Umbilical cord (tissue), 2 donors: Measurements from ENCODE around the gene RALGPS1. TPM values are rescaled to one million over a fixed set of nuclear protein-coding genes. Genes with fewer than 3 reads are reported as not detected.
"Not testable (repeated sequence)": the region's sequence is repeated elsewhere in the genome, so short reads cannot be mapped to it uniquely, and the experiment has no call there.

Source experiments
- DNase-seq: peaks from one replicate; pipeline ENCODE4 v3.0.0-alpha.2; 2015; ENCODE audit warnings: low spot score
- total RNA-seq: library from RNA; depleted of rRNA; stranded (reverse); fragments of >200 nt; gene quantifications from one replicate; pipeline ENCODE4 v1.2.3, GENCODE V29; 2014; ENCODE audit warnings: low replicate concordance; ENCODE audit not compliant: insufficient read depth

RALGPS1 gene
- total RNA-seq, 1 donor from 2014 or later: 2.9 TPM

DNA sequence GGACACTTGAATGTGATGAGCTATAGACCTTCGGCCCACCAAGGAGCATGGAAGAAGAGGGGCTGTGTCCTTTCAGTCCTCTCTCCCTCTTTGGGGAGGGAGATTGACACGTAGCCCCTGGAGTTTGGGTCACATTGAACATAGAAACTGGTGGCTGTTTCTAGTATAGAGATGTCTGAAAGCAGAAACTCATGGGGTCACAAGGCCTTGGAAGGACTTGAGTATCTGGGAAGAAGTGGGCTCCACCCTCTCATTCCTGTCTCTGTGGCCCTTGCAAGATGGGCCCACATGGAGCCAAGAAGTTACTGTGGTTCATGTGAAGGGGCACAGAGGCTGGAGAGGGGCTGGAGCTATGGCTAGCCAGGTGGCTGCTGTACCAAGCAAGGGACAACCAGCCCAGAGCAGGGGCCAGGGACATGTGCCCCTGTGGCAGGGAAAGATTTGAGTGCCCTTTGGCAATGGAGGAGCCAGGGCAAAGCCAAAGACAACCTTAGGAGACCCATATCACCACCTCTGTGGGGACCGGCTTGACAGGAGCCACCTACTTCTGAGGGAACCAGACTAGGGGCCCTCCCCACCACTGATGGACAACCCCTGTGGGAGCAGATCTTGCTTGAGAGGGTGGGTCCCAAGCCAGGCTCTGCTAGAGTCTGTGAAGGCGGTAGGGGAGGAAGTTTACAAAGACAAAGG, 220.6 kb downstream of the RALGPS1 start:
- no peak for DNase-seq

GRCh38 chr9:127136081-127136879, 221.7 kb downstream of the RALGPS1 start:
- no peak for DNase-seq

- DNase-seq: no peak
Observed at GRCh38 chr9:127136880-127137639, 222.5 kb downstream of the RALGPS1 start.

- DNase-seq: no peak
Observed at GRCh38 chr9:127137640-127138360, 223.2 kb downstream of the RALGPS1 start.

GRCh38 chr9:127138444-127138843, 223.9 kb downstream of the RALGPS1 start:
- DNase-seq: no peak

DNA sequence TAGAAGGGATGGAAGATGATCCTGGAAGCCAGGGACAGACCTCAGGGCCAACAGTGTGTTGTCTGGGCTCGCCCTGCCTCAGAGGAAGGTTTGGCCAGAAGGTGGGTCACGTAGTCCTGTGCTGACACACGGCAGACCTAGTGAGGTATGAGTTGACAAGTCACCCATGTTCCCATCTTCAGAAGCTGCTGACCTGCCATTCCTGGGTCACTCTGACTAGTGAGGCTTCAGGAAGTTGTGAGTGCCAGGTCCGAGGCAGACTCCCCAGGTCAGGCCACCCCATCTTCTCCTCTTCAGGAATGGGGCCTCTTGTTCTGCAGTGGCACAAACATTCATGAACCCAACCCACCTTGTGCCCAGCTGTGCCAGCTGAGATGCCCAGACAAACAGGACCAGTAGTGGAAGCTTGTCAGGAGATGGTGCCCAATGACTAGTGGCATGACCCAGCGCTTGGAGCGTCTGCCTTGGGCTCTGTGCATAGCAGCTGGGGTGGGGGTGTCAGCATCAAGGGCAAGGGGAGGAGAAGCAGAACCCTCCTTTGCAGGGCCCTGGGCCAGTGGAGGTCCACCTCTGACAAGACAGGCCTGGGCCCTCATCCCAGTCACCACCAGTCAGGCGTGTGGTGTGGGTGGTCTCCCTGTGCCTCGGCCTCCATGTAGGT, 224.6 kb downstream of the RALGPS1 start:
- DNase-seq: no peak

DNA sequence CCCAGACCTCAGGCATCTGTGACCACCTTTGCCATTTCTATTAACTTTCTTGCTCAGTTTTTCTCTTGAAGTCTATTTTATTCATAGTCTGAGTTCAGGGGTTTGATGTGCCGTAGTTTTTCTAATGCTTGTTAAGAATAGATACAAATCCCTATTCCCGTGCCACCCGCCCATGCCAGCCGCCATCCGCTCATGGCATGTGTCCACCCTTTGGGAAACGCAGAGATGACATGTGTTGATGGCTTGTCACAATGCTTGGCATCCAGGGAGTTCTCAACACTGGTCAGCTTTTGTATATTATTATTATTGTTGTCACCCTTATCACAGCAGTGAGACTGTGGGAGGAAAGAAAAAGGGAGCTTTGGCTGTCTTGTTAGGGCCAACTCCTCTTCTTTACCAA, 225.2 kb downstream of the RALGPS1 start:
- DNase-seq: no peak

DNA sequence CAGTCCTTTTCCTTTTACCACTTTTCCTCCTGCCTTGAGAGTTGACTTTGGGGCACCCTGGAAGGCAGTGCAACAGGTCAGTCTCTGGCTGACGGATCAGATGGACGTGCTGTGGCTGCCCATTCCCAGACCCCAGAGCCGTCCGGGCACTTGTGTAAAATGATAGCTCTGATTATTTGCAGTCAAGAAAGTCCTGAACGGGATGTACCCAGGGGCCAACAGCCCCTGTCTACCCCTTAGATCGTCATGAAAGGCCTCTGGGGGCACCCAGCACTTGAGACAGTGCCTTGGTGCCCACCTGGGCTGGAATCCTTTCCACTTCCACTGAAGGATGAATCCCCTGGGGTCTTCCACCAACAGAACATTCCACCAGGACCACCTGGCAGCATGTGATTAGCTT, 225.6 kb downstream of the RALGPS1 start:
- DNase-seq: no peak

DNA sequence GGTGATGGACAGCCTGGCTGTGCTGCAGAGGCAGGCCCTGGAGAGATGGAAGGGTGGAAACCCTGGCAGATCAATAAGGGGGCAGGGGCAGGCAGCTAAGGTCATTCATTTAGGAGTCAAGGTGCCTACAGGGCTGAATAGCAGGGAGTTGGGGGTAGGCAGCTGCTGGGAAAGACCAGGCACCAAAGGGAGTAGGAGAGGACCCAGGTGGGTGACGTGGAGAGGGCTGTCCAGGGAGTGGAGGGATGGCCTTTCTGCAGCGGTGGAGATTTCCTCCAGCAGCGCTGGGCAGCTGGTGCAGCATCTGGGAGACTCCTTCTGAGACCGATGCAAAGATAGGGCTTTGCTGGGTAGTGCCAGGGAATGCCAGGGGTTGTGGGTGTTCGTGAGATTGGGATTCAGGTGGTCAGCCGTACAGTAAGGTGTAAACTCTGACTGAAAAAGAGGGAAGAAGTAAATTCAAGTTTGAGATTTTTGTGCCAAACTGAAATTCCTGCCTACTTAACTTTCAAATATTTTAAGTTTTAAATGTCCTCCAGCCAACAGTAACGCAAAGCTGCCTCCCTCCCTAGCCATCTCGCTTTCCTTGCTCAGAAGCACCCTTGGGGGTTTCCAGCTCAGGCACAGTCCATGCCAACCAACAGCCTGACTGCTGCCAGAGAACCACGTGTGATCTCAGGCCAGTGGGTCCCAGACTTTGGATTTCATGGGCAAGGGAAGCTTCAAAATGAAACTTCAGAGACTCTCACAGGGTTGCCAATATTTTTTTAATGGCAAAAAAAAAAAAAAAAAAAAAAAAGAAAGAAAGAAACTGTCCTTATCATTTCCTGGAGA, 226.5 kb downstream of the RALGPS1 start:
- no peak for DNase-seq

GRCh38 chr9:127142291-127142690, 227.7 kb downstream of the RALGPS1 start:
- DNase-seq: no peak

DNA sequence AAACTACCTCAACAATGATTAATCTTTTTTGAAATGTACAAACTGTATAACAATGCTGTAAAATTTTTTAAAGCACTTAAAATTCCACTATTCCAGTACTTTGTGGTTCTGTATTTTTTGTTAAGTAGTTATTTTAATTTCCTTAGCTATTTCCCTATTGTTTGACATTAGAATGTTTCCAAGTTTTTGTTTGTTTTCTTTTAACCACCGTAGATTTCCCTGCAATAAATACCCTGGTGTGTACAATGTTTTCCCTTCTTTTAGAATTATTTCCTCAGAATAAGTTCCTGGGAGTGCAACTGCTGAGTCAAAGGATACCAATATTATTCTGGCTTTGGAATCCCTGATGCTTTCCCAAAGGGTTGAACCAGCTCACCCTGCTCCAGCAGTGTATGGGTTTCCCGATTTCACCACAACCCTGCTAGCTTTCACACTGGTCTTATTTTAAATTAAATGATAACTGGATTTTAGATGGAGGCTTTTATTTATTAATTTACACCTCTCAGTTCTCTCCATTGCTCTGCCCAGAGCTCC, 228.4 kb downstream of the RALGPS1 start:
- no peak for DNase-seq

- no peak for DNase-seq
Observed at GRCh38 chr9:127143920-127144465, 229.4 kb downstream of the RALGPS1 start.

- DNase-seq: no peak
Observed at GRCh38 chr9:127144670-127145445, 230.3 kb downstream of the RALGPS1 start.

GRCh38 chr9:127146841-127147240, 232.3 kb downstream of the RALGPS1 start:
- not testable (repeated sequence) for DNase-seq

DNA sequence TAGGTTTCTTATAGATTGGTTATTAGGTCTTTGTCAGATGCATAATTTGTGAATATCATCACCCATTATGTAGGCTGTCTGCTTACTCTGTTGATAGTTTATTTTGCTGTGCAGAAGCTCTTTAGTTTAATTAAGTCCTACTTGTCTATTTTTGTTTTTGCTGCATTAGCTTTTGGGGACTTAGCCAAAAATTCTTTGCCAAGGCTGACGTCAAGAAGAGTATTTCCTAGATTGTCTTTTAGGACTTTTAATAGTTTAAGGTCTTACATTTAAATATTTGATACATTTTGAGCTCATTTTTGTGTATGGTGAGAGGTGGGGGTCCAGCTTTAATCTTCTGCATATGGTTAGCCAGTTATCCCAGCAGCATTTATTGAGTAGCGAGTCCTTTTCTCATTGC, 232.7 kb downstream of the RALGPS1 start:
- no peak for DNase-seq

DNA sequence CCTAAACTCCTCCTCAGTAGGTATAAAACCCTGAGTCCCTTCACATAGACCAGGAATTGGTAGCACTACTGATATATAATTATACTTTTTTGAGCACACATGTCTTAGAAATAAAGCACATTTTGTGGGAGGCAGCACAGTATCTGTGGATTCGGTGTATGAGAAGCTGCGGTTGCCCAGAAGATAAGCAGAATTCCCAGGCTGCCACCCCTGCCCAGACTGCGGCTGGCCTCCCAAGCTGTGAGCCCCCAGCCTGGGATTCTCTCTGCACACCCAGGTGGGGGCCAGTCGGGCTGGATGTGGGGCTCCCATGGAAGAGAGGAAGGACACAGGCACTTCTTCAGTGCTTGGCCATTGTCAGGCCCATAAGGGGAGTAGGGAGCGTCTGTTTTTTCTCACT, 233.4 kb downstream of the RALGPS1 start:
- DNase-seq: no peak

GRCh38 chr9:127149010-127149409, 234.4 kb downstream of the RALGPS1 start:
- no peak for DNase-seq

GRCh38 chr9:127149463-127150390, 235.1 kb downstream of the RALGPS1 start:
- no peak for DNase-seq
